ENCODE measurements around the gene PLEKHM3.

Gene PLEKHM3

DNA sequence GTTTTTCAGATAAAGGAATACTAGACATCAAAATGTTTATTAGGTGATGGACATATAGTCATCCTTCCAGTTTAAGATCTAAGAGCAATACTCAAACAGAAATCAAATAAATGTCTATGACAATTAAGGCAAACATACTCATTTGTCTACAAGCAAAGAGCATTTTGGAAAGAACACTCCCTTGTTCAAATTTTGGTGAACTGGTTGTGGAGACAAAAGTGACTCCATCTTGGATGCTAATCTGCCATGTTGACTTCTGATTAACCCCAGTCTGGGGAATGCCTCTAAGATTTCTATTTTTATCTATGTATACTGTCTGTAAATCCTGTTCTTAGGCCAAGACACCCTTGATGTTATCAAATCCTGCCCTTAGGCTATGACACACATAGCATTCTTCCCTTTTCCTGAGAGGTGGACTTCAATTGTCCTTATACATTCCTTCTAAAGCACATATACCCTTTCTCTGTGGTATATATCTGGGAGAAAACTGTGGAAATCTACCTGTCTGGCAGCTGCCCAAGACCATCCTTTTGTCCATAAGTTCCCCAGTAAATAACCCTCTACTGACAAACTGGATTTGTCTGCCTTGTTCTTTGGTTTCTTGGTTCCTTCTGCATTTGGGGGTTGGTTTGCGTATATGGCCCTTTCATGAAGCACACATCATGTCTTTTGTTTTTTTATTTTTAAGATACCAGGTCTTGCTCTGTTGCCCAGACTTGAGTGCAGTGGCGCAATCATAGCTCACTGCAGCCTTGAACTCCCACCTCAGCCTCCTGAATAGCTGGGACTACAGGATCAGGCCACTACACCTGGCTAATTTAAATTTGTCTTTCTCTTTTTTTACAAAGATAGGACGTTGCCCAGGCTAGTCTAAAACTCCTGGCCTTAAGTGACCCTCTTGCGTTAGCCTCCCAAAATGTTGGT, 12.5 kb upstream of the PLEKHM3 start:
- Histone ChIP-seq H3K4me3 (replicated peaks; ENCODE audit: insufficient read depth, low read length) (no peak overlapping the region), H3K27ac (replicated peaks) (no peak overlapping the region), H3K27me3 (ENCODE audit: insufficient read depth, poor library complexity, severe bottlenecking) (no peaks in the 10 kb centered on the region)
- no peak for DNase-seq (ENCODE audit: low read depth in 1 of 2, low spot score in 1 of 2)
- TF ChIP-seq POLR2AphosphoS5 (IDR thresholded peaks at IDR 0.05; ENCODE audit: low read depth) (no peak), SPI1 (IDR thresholded peaks at IDR 0.05; ENCODE audit: borderline replicate concordance, low read depth) (no peak), GABPA (IDR thresholded peaks at IDR 0.05; ENCODE audit: low read depth) (no peak)
- TF ChIP-seq, protein P1, sequence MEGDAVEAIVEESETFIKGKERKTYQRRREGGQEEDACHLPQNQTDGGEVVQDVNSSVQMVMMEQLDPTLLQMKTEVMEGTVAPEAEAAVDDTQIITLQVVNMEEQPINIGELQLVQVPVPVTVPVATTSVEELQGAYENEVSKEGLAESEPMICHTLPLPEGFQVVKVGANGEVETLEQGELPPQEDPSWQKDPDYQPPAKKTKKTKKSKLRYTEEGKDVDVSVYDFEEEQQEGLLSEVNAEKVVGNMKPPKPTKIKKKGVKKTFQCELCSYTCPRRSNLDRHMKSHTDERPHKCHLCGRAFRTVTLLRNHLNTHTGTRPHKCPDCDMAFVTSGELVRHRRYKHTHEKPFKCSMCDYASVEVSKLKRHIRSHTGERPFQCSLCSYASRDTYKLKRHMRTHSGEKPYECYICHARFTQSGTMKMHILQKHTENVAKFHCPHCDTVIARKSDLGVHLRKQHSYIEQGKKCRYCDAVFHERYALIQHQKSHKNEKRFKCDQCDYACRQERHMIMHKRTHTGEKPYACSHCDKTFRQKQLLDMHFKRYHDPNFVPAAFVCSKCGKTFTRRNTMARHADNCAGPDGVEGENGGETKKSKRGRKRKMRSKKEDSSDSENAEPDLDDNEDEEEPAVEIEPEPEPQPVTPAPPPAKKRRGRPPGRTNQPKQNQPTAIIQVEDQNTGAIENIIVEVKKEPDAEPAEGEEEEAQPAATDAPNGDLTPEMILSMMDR (IDR thresholded peaks at IDR 0.05; ENCODE audit: insufficient read depth, low read length): no peak
- TF ChIP-seq, protein P2, sequence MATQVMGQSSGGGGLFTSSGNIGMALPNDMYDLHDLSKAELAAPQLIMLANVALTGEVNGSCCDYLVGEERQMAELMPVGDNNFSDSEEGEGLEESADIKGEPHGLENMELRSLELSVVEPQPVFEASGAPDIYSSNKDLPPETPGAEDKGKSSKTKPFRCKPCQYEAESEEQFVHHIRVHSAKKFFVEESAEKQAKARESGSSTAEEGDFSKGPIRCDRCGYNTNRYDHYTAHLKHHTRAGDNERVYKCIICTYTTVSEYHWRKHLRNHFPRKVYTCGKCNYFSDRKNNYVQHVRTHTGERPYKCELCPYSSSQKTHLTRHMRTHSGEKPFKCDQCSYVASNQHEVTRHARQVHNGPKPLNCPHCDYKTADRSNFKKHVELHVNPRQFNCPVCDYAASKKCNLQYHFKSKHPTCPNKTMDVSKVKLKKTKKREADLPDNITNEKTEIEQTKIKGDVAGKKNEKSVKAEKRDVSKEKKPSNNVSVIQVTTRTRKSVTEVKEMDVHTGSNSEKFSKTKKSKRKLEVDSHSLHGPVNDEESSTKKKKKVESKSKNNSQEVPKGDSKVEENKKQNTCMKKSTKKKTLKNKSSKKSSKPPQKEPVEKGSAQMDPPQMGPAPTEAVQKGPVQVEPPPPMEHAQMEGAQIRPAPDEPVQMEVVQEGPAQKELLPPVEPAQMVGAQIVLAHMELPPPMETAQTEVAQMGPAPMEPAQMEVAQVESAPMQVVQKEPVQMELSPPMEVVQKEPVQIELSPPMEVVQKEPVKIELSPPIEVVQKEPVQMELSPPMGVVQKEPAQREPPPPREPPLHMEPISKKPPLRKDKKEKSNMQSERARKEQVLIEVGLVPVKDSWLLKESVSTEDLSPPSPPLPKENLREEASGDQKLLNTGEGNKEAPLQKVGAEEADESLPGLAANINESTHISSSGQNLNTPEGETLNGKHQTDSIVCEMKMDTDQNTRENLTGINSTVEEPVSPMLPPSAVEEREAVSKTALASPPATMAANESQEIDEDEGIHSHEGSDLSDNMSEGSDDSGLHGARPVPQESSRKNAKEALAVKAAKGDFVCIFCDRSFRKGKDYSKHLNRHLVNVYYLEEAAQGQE (IDR thresholded peaks at IDR 0.05; ENCODE audit: insufficient replicate concordance, low read depth): no peak

DNA sequence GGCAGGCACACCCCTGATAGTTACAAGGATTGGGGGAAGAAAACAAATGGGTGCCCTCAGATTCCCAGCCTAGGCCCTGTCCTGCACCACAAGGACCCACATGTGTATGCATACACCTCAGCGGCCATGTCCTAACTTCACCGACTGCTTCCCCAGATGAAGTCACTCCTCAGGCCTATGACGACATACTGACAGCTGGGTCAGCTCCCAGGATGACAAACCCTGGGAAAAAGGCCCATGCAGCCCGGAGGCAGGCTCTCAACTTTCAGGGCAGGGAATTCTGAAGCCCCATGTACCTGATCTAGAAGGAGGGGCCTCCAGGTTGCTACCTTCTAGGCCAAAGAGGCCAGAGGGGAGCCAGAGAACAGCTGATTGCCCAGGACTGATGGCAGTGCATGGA, 11.0 kb upstream of the PLEKHM3 start:
- Histone ChIP-seq H3K4me3 (replicated peaks; ENCODE audit: insufficient read depth, low read length) (no peak overlapping the region), H3K27ac (replicated peaks) (no peak overlapping the region), H3K27me3 (ENCODE audit: insufficient read depth, poor library complexity, severe bottlenecking) (no peaks in the 10 kb centered on the region)
- TF ChIP-seq GABPA (IDR thresholded peaks at IDR 0.05; ENCODE audit: low read depth) (no peak), POLR2AphosphoS5 (IDR thresholded peaks at IDR 0.05; ENCODE audit: low read depth) (no peak), SPI1 (IDR thresholded peaks at IDR 0.05; ENCODE audit: borderline replicate concordance, low read depth) (no peak)
- TF ChIP-seq, protein P2 (IDR thresholded peaks at IDR 0.05; ENCODE audit: insufficient replicate concordance, low read depth): no peak
- TF ChIP-seq, protein P1 (IDR thresholded peaks at IDR 0.05; ENCODE audit: insufficient read depth, low read length): no peak
- DNase-seq (ENCODE audit: low read depth in 1 of 2, low spot score in 1 of 2): no peak

DNA sequence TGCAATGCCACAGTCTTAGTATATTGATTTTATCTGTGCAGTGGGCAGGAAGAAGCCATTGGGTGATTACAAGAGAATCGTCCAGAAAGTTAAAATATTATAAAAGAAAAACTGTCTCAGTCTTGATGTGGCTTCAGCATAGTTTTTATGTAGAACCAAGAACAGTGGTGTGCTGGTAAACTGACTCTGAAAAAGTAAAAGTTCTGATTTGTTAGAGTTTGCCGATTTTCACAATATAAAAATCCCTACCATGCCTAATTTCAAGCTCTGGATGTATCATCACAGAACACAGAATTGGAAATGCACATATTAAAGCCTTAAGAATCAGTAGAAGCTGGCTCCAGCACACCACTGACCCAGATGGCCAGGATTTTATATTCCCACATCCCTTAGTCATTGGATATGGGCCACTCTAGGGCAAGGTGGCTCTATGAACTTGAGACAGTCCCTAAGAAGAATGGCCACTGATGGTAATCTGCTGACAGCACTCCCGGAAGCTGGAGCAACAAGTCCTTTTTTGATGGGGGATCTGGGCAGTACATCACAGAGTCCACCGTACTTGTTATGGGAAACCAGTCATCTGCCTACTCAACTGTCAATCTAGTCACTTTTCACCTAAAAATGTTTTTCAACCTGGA, 9.3 kb upstream of the PLEKHM3 start:
- TF ChIP-seq, protein P2 (IDR thresholded peaks at IDR 0.05; ENCODE audit: insufficient replicate concordance, low read depth): no peak
- no peak for TF ChIP-seq POLR2AphosphoS5 (IDR thresholded peaks at IDR 0.05; ENCODE audit: low read depth)
- TF ChIP-seq, protein P1 (IDR thresholded peaks at IDR 0.05; ENCODE audit: insufficient read depth, low read length): no peak
- no peak for TF ChIP-seq GABPA (IDR thresholded peaks at IDR 0.05; ENCODE audit: low read depth)
- no peak for TF ChIP-seq SPI1 (IDR thresholded peaks at IDR 0.05; ENCODE audit: borderline replicate concordance, low read depth)
- no peak for DNase-seq (ENCODE audit: low read depth in 1 of 2, low spot score in 1 of 2)
- H3K27me3 ChIP-seq (ENCODE audit: insufficient read depth, poor library complexity, severe bottlenecking): no peaks in the 10 kb centered on the region
- no peak overlapping the region for H3K27ac ChIP-seq (replicated peaks)
- H3K4me3 ChIP-seq (replicated peaks; ENCODE audit: insufficient read depth, low read length): no peak overlapping the region
